H1 (cell line): ENCODE results near the gene ADCY9. TPM values are rescaled to one million over a fixed set of nuclear protein-coding genes. Genes with fewer than 3 reads are reported as not detected.

ENCODE experiments used
- CTCF ChIA-PET: fragments of 300-600 bp; sonication (Branson Sonifier 250); formaldehyde crosslinking; loops from one replicate; lab custom pipeline; 2021; ENCODE audit not compliant: partially characterized antibody; lab: Charles Lee
- POLR2A ChIA-PET: fragments of 300-600 bp; sonication (Branson Sonifier 250); formaldehyde crosslinking; loops from one replicate; lab custom pipeline; 2021; ENCODE audit warnings: inconsistent platforms; ENCODE audit not compliant: partially characterized antibody; lab: Charles Lee
- DNase-seq, 2 experiments: peaks; one replicate each; pipeline versions ENCODE4 v3.0.0 to v3.0.0-alpha.2; 2010 to 2022; ENCODE audit warnings: low spot score in 2 of 2, low read depth in 1 of 2, mixed read lengths in 1 of 2
- FAIRE-seq: peaks from 2 replicates; lab custom pipeline; 2011; peaks lifted over from hg19 to GRCh38; lab: Jason Lieb, UNC
- H2AFZ ChIP-seq: 2 replicates; pipeline ENCODE4 v1.8.1; 2012; ENCODE audit warnings: low read length, inconsistent platforms
- H2AK5ac ChIP-seq: 2 replicates; pipeline ENCODE4 v1.6.1; 2013; ENCODE audit warnings: low read depth, low read length
- H2BK120ac ChIP-seq: replicated peaks from 2 replicates; pipeline ENCODE3; 2013; ENCODE audit warnings: low read depth, low read length, inconsistent platforms
- H2BK12ac ChIP-seq: 2 replicates; pipeline ENCODE4 v1.6.1; 2013; ENCODE audit warnings: low read depth, low read length
- H2BK15ac ChIP-seq: 2 replicates; pipeline ENCODE4 v1.6.1; 2013; ENCODE audit warnings: low read length
- H2BK20ac ChIP-seq: 2 replicates; pipeline ENCODE4 v1.6.1; 2013; ENCODE audit warnings: low read length
- H2BK5ac ChIP-seq: 2 replicates; pipeline ENCODE4 v1.6.1; 2013; ENCODE audit warnings: low read depth, low read length
- H3K14ac ChIP-seq: 2 replicates; pipeline ENCODE4 v1.6.1; 2013; ENCODE audit warnings: inconsistent platforms; ENCODE audit not compliant: insufficient read length
- H3K18ac ChIP-seq: 2 replicates; pipeline ENCODE4 v1.6.1; 2013; ENCODE audit warnings: low read length; ENCODE audit errors: extremely low read depth
- H3K23ac ChIP-seq: 2 replicates; pipeline ENCODE4 v1.6.1; 2013; ENCODE audit warnings: inconsistent platforms; ENCODE audit not compliant: insufficient read length
- H3K23me2 ChIP-seq: 2 replicates; pipeline ENCODE4 v1.6.1; 2013; ENCODE audit warnings: low read depth, low read length
- H3K27ac ChIP-seq: 2 replicates; pipeline ENCODE4 v1.6.1; 2011; ENCODE audit warnings: low read depth, low read length, inconsistent platforms
- H3K27me3 ChIP-seq, 4 experiments: replicated peaks in 1 of 4; 1 replicate in 1 of 4; 2 replicates in 3 of 4; pipeline versions ENCODE4 v1.6.1 to v1.8.1; 2011 to 2013; ENCODE audit warnings: low read length in 3 of 4, mild to moderate bottlenecking in 3 of 4, inconsistent platforms in 2 of 4, mixed read lengths in 2 of 4, moderate library complexity in 1 of 4; ENCODE audit not compliant: control insufficient read depth in 3 of 4, insufficient read depth in 3 of 4; ENCODE audit errors: extremely low read depth in 1 of 4
- H3K36me3 ChIP-seq, 4 experiments: 2 replicates each; pipeline versions ENCODE4 v1.6.1 to v1.8.1; 2011 to 2013; ENCODE audit warnings: mild to moderate bottlenecking in 4 of 4, low read length in 3 of 4, moderate library complexity in 2 of 4, control low read depth in 1 of 4, inconsistent platforms in 1 of 4; ENCODE audit not compliant: insufficient read depth in 4 of 4, control insufficient read depth in 2 of 4
- H3K4ac ChIP-seq: replicated peaks from 2 replicates; pipeline ENCODE3; 2013; ENCODE audit warnings: low read length, low read depth, mixed read lengths, inconsistent platforms; ENCODE audit not compliant: insufficient read length
- H3K4me1 ChIP-seq, 4 experiments: replicated peaks in 1 of 4; 1 replicate in 1 of 4; 2 replicates in 3 of 4; pipeline versions ENCODE4 v1.6.1 to v1.8.1; 2011 to 2013; ENCODE audit warnings: low read length in 3 of 4, inconsistent platforms in 2 of 4, mixed read lengths in 1 of 4; ENCODE audit not compliant: insufficient read depth in 4 of 4, control insufficient read depth in 3 of 4
- H3K4me2 ChIP-seq, 2 experiments: 2 replicates each; pipeline versions ENCODE4 v1.6.1 to v1.8.1; 2011 to 2013; ENCODE audit warnings: low read depth in 2 of 2, low read length in 2 of 2, control low read depth in 1 of 2, inconsistent platforms in 1 of 2, mild to moderate bottlenecking in 1 of 2; ENCODE audit not compliant: insufficient read depth in 1 of 2
- H3K4me3 ChIP-seq, 4 experiments: fragments of 200-600, 300-600 bp in 1 of 4; sonication (generic), shearing (Covaris generic), sonication (Bioruptor Twin) in 1 of 4; 2 replicates each; pipeline versions ENCODE4 v1.5.1 to v1.8.1; 2011 to 2016; ENCODE audit warnings: low read length in 4 of 4, low read depth in 3 of 4, control low read depth in 2 of 4, inconsistent platforms in 2 of 4, mild to moderate bottlenecking in 2 of 4, mixed read lengths in 1 of 4, moderate library complexity in 1 of 4; ENCODE audit not compliant: insufficient read depth in 2 of 4; ENCODE audit errors: extremely low read depth in 1 of 4
- H3K56ac ChIP-seq: replicated peaks from 2 replicates; pipeline ENCODE3; 2013; ENCODE audit warnings: low read depth, mild to moderate bottlenecking, mixed read lengths, low read length, inconsistent platforms; ENCODE audit not compliant: insufficient read length
- H3K79me1 ChIP-seq: 2 replicates; pipeline ENCODE4 v1.6.1; 2013; ENCODE audit warnings: low read depth, low read length, control low read depth
- H3K79me2 ChIP-seq, 2 experiments: 2 replicates each; pipeline versions ENCODE4 v1.6.1 to v1.8.1; 2012 to 2013; ENCODE audit warnings: low read length in 2 of 2, mild to moderate bottlenecking in 2 of 2, inconsistent platforms in 1 of 2; ENCODE audit not compliant: insufficient read depth in 2 of 2, control insufficient read depth in 1 of 2
- H3K9ac ChIP-seq, 4 experiments: replicated peaks in 1 of 4; 1 replicate in 1 of 4; 2 replicates in 3 of 4; pipeline versions ENCODE4 v1.6.1 to v1.8.1; 2011 to 2013; ENCODE audit warnings: low read depth in 3 of 4, low read length in 3 of 4, control low read depth in 2 of 4, mild to moderate bottlenecking in 2 of 4, moderate library complexity in 2 of 4, inconsistent platforms in 1 of 4; ENCODE audit errors: extremely low read depth in 1 of 4
- H3K9me3 ChIP-seq, 2 experiments: 2 replicates each; pipeline versions ENCODE4 v1.6.1 to v1.8.1; 2012 to 2013; ENCODE audit warnings: mild to moderate bottlenecking in 2 of 2, moderate library complexity in 2 of 2, control low read depth in 1 of 2, inconsistent platforms in 1 of 2, low read depth in 1 of 2, low read length in 1 of 2, mixed read lengths in 1 of 2; ENCODE audit not compliant: insufficient read depth in 2 of 2
- H4K20me1 ChIP-seq, 2 experiments: replicated peaks in 1 of 2; 2 replicates each; pipeline versions ENCODE3 to v1.8.1; 2011 to 2013; ENCODE audit warnings: inconsistent platforms in 2 of 2, low read length in 2 of 2, mild to moderate bottlenecking in 1 of 2; ENCODE audit not compliant: insufficient read depth in 2 of 2, control insufficient read depth in 1 of 2
- H4K5ac ChIP-seq: 2 replicates; pipeline ENCODE4 v1.6.1; 2013; ENCODE audit warnings: low read length, low read depth, mixed read lengths, inconsistent platforms; ENCODE audit not compliant: insufficient read length
- H4K8ac ChIP-seq: 2 replicates; pipeline ENCODE4 v1.8.0; 2013; ENCODE audit warnings: mild to moderate bottlenecking, moderate library complexity, low read length, inconsistent platforms; ENCODE audit not compliant: insufficient read depth; ENCODE audit errors: extremely low read depth
- H4K91ac ChIP-seq: replicated peaks from 2 replicates; pipeline ENCODE3; 2013; ENCODE audit warnings: low read length, mixed read lengths, inconsistent platforms; ENCODE audit not compliant: insufficient read length
- SRF ChIP-seq: IDR thresholded peaks from 2 replicates; pipeline ENCODE4 v1.6.1; 2011; ENCODE audit warnings: mild to moderate bottlenecking, low read depth, low read length, moderate library complexity
- WGBS, 2 experiments: shearing (Covaris generic) in 1 of 2; methylation state at CpG; one replicate each; pipeline versions ENCODE4 v1.1.6 to v1.1.7; 2013 to 2015; ENCODE audit warnings: low lambda C conversion rate in 2 of 2, mixed read lengths in 2 of 2, inconsistent platforms in 1 of 2, low coverage in 1 of 2, missing lambda C conversion rate in 1 of 2; ENCODE audit not compliant: insufficient replicate concordance in 2 of 2, insufficient coverage in 1 of 2, insufficient read length in 1 of 2; ENCODE audit errors: extremely low coverage in 1 of 2, missing lambda C conversion rate in 1 of 2; 5-methylcytosine and 5-hydroxymethylcytosine counted together
- polyA plus RNA-seq, 7 experiments: library from polyadenylated mRNA; depleted of rRNA in 3 of 7; stranded (reverse) in 5 of 7; unstranded in 2 of 7; fragments of >200 nt in 5 of 7; fragments of 200-250 nt in 2 of 7; gene quantifications; 1 replicate in 5 of 7; 2 replicates in 1 of 7; 4 replicates in 1 of 7; pipeline versions ENCODE4 v1.2.1 to v1.2.3, GENCODE V29; 2011 to 2013; ENCODE audit warnings: missing spikeins in 2 of 7, mixed read lengths in 2 of 7
- total RNA-seq: library from RNA; stranded (reverse); fragmentation: NEBNext Ultra II Directional; extraction: Animal tissue kit (Norgen Biotek cat#: 25700); gene quantifications from 2 replicates; pipeline ENCODE4 v1.2.1, GENCODE V29; 2021

The ADCY9 gene
- total and polyA plus RNA-seq, 2 of the 8 experiments (the other 6 are each of a cell fraction or from before 2014, with no cell fraction given): 5.4 to 13.1 TPM

- no peak overlapping the region for H3K23ac ChIP-seq
- no peak for DNase-seq
- no peaks in the 10 kb centered on the region for H3K9me3 ChIP-seq
- no peaks in the 10 kb centered on the region for H3K36me3 ChIP-seq
- H3K4me2 ChIP-seq: no peak overlapping the region
- no peak overlapping the region for H3K56ac ChIP-seq
- no peaks in the 10 kb centered on the region for H3K79me1 ChIP-seq
- H3K4ac ChIP-seq: no peak overlapping the region
- WGBS, 2 experiments: 93% methylated on average over 14 of the region's 14 CpGs; no CpG with 5 or more reads in 1 of the 2 experiments
- H2BK5ac ChIP-seq: no peak overlapping the region
- H2AK5ac ChIP-seq: no peak overlapping the region
- no peak overlapping the region for H2AFZ ChIP-seq
- no peak overlapping the region for H2BK120ac ChIP-seq
- no peak overlapping the region for H3K14ac ChIP-seq
- no peaks in the 10 kb centered on the region for H3K23me2 ChIP-seq
- H3K27ac ChIP-seq: no peak overlapping the region
- FAIRE-seq: no peak
- no peak overlapping the region for H3K4me3 ChIP-seq
- ChIA-PET CTCF (no interaction called here), POLR2A (no interaction called here)
- no peak for TF ChIP-seq SRF
- no peak overlapping the region for H4K8ac ChIP-seq
- H3K9ac ChIP-seq: no peak overlapping the region
- H2BK12ac ChIP-seq: no peak overlapping the region
- no peak overlapping the region for H3K18ac ChIP-seq
- no peaks in the 10 kb centered on the region for H3K27me3 ChIP-seq
- H2BK20ac ChIP-seq: no peak overlapping the region
- no peaks in the 10 kb centered on the region for H4K20me1 ChIP-seq
- H3K79me2 ChIP-seq: no peaks in the 10 kb centered on the region
- no peak overlapping the region for H4K91ac ChIP-seq
- peaks cover 0 to 3% (median 0%) of the 10 kb centered on the region in 4 experiments; a peak in 3 of 7 replicates for H3K4me1 ChIP-seq
- H2BK15ac ChIP-seq: no peak overlapping the region
- H4K5ac ChIP-seq: no peak overlapping the region
Observed at GRCh38 chr16:4052096-4052495, 64.1 kb downstream of the ADCY9 start.
